SHP77 (cell line): Measurements from ENCODE around the gene ZPBP2.
"Not testable (repeated sequence)": the region's sequence is repeated elsewhere in the genome, so short reads cannot be mapped to it uniquely, and the experiment has no call there.

Experiments
- DNase-seq, 2 experiments: peaks; one replicate each; lab custom pipeline; 2025; lab: John Stamatoyannopoulos, UW

Gene ZPBP2, protein sequence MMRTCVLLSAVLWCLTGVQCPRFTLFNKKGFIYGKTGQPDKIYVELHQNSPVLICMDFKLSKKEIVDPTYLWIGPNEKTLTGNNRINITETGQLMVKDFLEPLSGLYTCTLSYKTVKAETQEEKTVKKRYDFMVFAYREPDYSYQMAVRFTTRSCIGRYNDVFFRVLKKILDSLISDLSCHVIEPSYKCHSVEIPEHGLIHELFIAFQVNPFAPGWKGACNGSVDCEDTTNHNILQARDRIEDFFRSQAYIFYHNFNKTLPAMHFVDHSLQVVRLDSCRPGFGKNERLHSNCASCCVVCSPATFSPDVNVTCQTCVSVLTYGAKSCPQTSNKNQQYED

GRCh38 chr17:39867880-39868553 is at the start of gene ZPBP2:
ZPBP2 (plus strand) TSS chr17:39868202; CDS start chr17:39868355, 153 bp downstream.
- DNase-seq = no peak

DNA sequence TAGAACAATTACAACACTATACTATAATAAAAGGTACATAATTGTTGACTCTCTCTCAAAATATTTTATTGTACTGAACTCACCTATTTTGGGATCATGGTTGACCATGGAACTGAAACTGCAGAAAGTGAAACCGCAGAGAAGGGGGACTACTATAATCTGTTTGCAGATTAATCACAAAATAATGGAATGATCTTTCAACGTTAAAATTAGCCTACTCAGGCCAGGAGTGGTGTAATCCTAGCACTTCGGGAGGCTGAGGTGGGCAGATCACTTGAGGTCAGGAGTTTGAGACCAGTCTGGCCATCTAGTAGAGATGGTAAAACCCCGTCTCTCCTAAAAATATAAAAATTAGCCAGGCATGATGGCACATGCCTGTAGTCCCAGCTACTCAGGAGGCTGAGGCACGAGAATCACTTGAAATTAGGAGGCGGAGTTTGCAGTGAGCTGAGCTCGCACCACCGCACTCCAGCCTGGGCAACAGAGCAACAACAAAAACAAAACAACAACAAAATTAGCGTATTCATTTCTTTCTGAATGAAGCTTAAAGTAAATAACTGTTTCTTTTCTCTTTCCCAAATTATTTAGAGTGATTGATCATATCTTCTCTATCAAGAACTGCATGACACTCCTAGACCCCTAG is 49.5 kb upstream of the ZPBP2 start:
- DNase-seq = no peak

GRCh38 chr17:39820541-39820940 is 47.5 kb upstream of the ZPBP2 start:
- DNase-seq = no peak

DNA sequence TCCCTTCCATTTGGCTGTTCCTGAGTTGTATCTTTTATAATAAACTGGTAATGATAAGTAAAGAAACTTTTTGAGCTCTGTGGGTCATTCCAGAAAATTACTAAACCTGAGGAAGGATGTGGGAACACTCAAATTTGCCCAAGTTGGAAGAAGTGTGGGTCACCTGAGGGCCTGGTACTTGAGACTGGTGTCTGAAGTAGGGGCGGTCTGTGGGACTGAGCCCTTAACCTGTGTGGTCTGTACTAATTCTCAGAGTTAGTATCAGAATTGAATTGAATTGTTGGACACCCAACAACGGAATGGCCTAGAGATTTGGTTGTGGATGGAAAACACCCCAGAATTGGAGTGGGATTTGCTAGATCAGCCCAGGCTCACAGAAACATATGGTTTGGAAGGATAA is 47.0 kb upstream of the ZPBP2 start:
- DNase-seq = no peak

DNA sequence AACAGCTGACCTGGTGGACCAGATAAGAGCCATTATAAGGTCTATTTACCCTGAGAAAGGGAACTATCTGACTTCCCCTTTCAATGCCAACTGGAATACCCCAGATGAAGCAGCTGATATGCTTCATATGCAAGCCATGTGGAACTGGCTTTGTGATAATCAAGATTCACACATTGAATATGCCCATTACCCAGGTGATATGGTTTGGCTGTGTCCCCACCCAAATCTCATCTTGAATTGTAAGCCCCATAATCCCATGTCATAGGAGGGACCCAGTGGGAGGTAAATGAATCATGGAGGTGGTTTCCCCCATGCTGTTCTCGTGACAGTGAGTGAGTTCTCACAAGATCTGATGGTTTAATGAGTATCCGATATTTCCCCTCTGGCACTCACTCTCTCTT is 46.0 kb upstream of the ZPBP2 start:
- DNase-seq = no peak

- no peak for DNase-seq
These were observed 44.5 kb upstream of the ZPBP2 start for GRCh38 chr17:39823407-39824054.

DNA sequence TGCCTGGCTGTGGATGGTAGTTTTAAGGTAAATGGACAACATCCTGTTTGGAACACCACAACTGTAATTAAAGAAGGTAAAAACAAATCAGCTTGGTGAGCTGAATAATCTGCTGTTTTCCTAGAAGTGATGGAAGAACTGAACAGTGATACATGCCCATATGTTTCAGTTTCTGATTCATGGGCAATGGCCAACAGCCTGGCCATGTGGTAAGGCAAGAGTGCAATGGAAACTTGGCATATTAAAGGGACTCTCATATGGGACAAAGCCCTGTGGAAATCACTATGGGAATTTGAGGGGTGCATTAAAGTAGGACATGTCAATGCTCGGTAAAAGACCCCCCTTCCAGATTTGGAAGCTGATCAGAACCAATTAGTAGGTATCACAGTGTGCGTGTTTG is 41.7 kb upstream of the ZPBP2 start:
- DNase-seq = no peak

GRCh38 chr17:39828443-39828842 is 39.6 kb upstream of the ZPBP2 start:
- DNase-seq = no peak

DNA sequence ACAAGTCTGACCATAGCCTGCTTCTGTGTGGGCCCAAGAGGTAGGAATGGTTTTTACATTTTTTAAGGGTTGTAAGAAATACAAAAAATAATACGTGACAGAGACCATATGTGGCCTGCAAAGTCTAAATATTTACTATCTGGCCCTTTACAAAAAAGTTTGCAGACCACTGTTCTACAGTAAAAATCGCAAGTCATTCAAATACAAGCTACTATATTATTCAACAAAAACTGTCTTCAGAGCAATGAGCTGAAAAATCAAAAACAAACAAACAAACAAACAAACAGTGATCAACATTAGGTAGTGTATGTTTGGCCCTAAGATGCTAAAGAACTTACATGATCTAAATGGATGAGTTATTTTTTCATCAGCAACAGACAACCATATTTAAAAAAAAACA is 36.4 kb upstream of the ZPBP2 start:
- DNase-seq = no peak

- DNase-seq = no peak
These were observed 34.0 kb upstream of the ZPBP2 start for GRCh38 chr17:39834017-39834416.

- DNase-seq = no peak
These were observed 32.8 kb upstream of the ZPBP2 start for GRCh38 chr17:39835038-39835786.

GRCh38 chr17:39836117-39836516 is 31.9 kb upstream of the ZPBP2 start:
- DNase-seq = no peak

DNA sequence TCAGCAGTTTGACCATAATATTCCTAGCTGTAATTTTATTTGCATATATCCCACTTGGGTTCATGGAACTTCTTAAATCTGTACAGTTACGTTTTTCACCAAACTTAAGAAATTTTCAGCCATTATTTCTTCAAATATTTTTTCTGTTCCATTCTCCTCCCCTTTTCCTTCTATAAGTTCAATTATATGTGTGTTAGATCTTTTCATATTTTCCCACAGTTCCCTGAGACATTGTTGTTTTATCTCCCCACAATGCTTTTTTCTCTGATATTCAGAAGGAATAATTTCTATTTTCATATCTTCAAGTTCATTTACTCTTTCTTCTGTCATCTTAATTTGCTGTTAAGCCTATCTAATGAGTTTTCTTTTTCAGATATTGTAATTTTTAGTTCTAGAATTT is 29.9 kb upstream of the ZPBP2 start:
- DNase-seq = no peak

- no peak for DNase-seq
These were observed 29.2 kb upstream of the ZPBP2 start for GRCh38 chr17:39838784-39839183.

- no peak for DNase-seq
These were observed 26.8 kb upstream of the ZPBP2 start for GRCh38 chr17:39841134-39841683.

DNA sequence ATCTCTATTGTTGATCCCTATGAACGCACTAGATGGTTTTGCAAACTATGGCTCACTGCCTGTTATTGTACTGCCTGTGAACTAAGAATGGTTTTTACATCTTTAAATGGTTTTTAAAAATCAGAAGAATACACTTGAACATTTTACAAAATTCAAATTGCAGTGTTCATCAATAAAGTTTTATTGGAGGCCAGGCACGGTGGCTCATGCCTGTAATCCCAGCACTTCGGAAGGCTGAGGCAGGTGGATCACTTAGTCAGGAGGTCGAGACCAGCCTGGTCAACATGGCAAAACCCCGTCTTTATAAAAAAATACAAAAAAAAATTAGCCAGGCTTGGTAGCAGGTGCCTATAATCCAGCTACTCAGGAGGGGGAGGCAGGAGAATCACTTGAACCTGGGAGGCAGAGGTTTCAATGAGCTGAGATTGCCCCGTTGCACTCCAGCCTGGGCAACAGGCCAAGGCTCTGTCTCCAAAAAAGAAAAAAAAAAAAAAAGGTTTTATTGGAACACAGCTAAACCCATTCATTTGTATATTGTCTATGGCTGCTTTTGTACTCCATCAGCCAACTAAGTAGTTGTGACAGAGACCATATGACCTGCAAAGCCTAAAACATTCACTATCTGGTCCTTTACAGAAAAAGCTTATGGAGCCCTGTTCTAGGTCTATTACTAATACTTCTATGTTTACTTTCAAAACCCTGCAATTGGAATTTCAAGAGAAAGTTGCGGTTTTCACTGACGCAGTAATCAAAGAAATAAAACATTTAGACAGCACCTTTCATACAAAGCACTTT is 22.8 kb upstream of the ZPBP2 start:
- DNase-seq = no peak

- no peak for DNase-seq
These were observed 21.8 kb upstream of the ZPBP2 start for GRCh38 chr17:39846205-39846604.

DNA sequence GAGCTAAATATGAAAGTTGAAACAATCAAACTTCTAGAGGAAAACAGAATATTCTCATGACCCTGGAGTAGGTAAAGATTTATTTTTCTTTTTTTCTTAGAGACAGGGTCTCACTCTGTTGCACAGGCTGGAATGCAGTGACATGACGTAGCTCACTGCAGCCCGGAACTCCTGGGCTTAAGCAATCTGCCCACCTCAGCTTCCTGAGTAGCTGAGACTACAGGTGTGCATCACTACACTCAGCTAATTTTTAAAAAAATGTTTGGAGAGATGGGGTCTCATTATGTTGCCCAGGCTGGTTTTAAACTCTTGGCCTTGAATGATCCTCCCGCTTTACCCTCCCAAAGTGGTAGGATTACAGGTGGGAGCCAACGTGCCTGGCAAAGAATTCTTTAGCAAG is 19.4 kb upstream of the ZPBP2 start:
- no peak for DNase-seq

- not testable (repeated sequence) for DNase-seq
These were observed 17.8 kb upstream of the ZPBP2 start for GRCh38 chr17:39850186-39850585.

- no peak for DNase-seq
These were observed 15.8 kb upstream of the ZPBP2 start for GRCh38 chr17:39852239-39852638.

GRCh38 chr17:39854909-39855308 is 13.1 kb upstream of the ZPBP2 start:
- no peak for DNase-seq
